HG02884 (cell line): ENCODE measurements around the gene IQGAP2.
A peak's percentile ranks its signal among the peaks of the same experiment; 100 is the strongest.

Source experiments
- ATAC-seq: cut with Tn5 transposase; IDR thresholded peaks from one replicate; pipeline ENCODE4 v1.9.1; 2021; ENCODE audit warnings: mild to moderate bottlenecking, moderate library complexity; ENCODE audit not compliant: unreplicated experiment

IQGAP2 gene

GRCh38 chr5:76696251-76696650, 293.2 kb downstream of the IQGAP2 start:
- no peak for ATAC-seq

- no peak for ATAC-seq
Observed at GRCh38 chr5:76697670-76698069, 294.6 kb downstream of the IQGAP2 start.

GRCh38 chr5:76700571-76700970, 297.5 kb downstream of the IQGAP2 start:
- ATAC-seq, result no peak

- ATAC-seq, result no peak
Observed at GRCh38 chr5:76701298-76701697, 298.2 kb downstream of the IQGAP2 start.

- no peak for ATAC-seq
Observed at GRCh38 chr5:76703707-76704106, 300.6 kb downstream of the IQGAP2 start.

- ATAC-seq, result no peak
Observed at GRCh38 chr5:76704131-76704663, 301.1 kb downstream of the IQGAP2 start.

GRCh38 chr5:76705574-76705973, 302.5 kb downstream of the IQGAP2 start:
- ATAC-seq, result no peak

- no peak for ATAC-seq
Observed at GRCh38 chr5:76709762-76710161, 306.7 kb downstream of the IQGAP2 start.

- no peak for ATAC-seq
Observed at GRCh38 chr5:76710991-76711390, 307.9 kb downstream of the IQGAP2 start.

- no peak for ATAC-seq
Observed at GRCh38 chr5:76714751-76715485, 311.8 kb downstream of the IQGAP2 start.

GRCh38 chr5:76715486-76715735, 312.3 kb downstream of the IQGAP2 start:
- ATAC-seq, result peak; percentile 15

- peak; percentile 55 for ATAC-seq
Observed at GRCh38 chr5:76715736-76716455, 312.8 kb downstream of the IQGAP2 start, which contains the start of gene F2R. Gene F2R (plus strand): TSS chr5:76716126. CDS start chr5:76716308, 182 bp downstream.

- no peak for ATAC-seq
Observed at GRCh38 chr5:76716456-76717157, 313.5 kb downstream of the IQGAP2 start.

- no peak for ATAC-seq
Observed at GRCh38 chr5:76717222-76718083, 314.4 kb downstream of the IQGAP2 start.

GRCh38 chr5:76718381-76718832, 315.3 kb downstream of the IQGAP2 start:
- ATAC-seq, result no peak

GRCh38 chr5:76718880-76719279, 315.8 kb downstream of the IQGAP2 start:
- ATAC-seq, result no peak

GRCh38 chr5:76720988-76721569, 318.0 kb downstream of the IQGAP2 start:
- peak; percentile 95 for ATAC-seq

- no peak for ATAC-seq
Observed at GRCh38 chr5:76723266-76723665, 320.2 kb downstream of the IQGAP2 start.

- ATAC-seq, result no peak
Observed at GRCh38 chr5:76723906-76724305, 320.8 kb downstream of the IQGAP2 start.

GRCh38 chr5:76724871-76725270, 321.8 kb downstream of the IQGAP2 start:
- ATAC-seq, result no peak
